GM12892 (cell line): ENCODE data around the gene SEMA3F.

Source experiments
- POLR2A ChIP-seq: IDR thresholded peaks from 2 replicates; pipeline ENCODE4 v1.6.1; 2011; ENCODE audit warnings: low read depth, low read length, control low read depth
- POLR2AphosphoS5 ChIP-seq: IDR thresholded peaks from 2 replicates; pipeline ENCODE4 v1.6.1; 2011; ENCODE audit warnings: low read depth, low read length, control low read depth

GRCh38 chr3:50168388-50168787 lies 13.3 kb downstream of the SEMA3F start:
- TF ChIP-seq POLR2AphosphoS5 (no peak), POLR2A (no peak)
